ENCODE results near the gene ANKRD9.

GRCh38 chr14:102486513-102487203 is 22.9 kb downstream of the ANKRD9 start:
- TF ChIP-seq PML (IDR thresholded peaks at IDR 0.05; ENCODE audit: low read length), result no peak
- TF ChIP-seq ZNF592 (IDR thresholded peaks at IDR 0.05), result no peak
- no peak for TF ChIP-seq FOXA3 (CRISPR knock-in tag; conservative IDR thresholded peaks at IDR 0.05 in 1 of 2, IDR thresholded peaks at IDR 0.05 in 1 of 2)
